COLO668 (cell line): ENCODE results near the gene ARPC2.
"Not testable (repeated sequence)": the region's sequence is repeated elsewhere in the genome, so short reads cannot be mapped to it uniquely, and the experiment has no call there.

Experiments
- DNase-seq: peaks from one replicate; lab custom pipeline; 2025; ENCODE audit not compliant: unreplicated experiment; lab: John Stamatoyannopoulos, UW

Gene ARPC2

DNA sequence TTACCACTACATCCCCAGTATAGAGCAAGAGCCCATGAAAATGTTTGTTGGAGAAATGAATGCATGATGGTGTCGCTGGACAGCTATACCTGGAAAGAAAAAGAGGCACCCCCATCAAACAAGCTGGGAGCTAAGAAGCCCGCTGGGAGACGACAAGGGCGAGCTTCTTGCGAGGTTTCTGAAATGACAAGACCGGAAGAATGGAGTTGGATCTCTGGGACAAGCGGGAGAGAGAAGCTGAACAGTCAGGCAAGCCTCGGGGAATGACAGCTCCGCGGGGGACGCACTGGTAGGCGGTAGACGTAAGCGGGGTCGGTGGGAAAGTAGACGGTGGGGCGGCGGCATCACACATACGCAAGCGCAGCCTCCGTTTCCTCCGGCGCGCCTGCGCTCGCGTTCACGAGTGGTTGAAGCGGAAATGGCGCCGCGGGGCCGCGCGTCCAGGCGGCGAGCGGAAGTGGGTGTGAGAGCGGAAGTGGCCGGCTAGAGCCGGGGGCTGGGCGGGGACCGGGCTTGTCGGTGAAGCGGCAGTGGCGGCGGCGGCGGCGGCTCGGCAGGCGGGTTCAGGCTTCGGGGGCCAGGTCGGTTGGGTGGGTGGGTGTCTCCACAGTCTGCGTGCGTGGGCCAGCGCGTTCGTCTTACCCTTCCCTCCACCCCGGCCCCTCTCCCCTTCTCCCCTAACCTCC is at the start of gene ARPC2:
ARPC2 (plus strand) TSS at position 516 of the 686 bp plus-strand sequence. CDS start 282 bp downstream, outside the sequence.
- DNase-seq, result peak; percentile 97

DNA sequence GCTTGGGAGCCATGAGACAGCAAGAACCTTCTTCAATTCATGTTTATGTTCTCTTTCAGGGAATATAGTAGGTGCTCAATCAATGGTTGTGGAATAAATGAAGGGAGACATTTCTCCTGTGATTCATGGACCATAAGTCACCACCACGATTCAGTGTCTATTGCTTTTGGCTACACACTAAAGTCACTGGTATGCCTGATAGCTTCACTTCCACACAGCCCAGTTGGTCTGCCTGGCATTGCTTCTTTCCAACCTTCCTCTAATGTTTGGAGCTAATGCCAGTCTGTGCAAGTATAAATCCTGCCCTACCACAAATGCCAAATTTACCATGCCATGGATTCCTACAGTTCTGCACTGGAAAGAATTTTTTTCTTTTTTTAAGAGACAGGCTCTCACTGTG is 49.0 kb upstream of the ARPC2 start:
- no peak for DNase-seq

DNA sequence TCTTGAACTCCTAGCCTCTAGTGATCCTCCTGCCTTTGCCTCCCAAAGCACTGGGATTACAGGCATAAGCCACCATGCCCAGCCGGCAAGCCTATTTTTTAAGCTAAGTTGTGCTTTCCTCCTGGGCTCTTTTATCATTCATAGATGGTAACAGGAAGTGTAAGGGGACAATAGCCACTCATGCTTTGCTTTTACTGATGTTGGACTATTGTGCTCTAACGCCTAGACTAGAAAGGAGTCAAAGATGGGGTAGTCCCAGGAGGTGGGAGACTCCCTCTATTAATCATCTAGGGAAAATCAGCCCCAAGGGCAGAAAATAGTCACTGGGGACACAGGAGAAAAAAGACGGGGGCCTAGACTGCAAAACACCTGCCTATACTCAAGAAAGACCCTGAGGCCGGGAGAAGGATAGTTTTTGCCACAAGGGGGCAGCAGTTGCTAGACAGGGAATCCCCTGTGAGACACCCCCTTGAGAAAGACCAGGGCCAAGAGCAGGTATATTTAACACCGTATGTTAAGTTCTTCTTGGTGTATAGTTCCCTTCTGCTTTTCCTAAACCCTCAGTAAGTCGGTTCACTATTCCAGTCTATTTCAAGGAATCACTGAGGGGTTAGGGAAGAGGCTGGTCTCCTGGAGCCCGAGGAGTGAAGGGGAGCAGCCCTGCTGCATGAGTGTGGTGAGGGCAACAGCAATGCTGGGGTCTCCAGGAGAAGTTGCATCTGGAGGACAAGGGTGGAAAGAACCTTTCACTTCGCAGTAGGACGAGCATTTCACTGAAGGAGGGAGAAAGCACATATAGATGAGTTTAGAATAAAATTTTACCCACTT is 48.1 kb upstream of the ARPC2 start:
- peak; percentile 54 for DNase-seq

DNA sequence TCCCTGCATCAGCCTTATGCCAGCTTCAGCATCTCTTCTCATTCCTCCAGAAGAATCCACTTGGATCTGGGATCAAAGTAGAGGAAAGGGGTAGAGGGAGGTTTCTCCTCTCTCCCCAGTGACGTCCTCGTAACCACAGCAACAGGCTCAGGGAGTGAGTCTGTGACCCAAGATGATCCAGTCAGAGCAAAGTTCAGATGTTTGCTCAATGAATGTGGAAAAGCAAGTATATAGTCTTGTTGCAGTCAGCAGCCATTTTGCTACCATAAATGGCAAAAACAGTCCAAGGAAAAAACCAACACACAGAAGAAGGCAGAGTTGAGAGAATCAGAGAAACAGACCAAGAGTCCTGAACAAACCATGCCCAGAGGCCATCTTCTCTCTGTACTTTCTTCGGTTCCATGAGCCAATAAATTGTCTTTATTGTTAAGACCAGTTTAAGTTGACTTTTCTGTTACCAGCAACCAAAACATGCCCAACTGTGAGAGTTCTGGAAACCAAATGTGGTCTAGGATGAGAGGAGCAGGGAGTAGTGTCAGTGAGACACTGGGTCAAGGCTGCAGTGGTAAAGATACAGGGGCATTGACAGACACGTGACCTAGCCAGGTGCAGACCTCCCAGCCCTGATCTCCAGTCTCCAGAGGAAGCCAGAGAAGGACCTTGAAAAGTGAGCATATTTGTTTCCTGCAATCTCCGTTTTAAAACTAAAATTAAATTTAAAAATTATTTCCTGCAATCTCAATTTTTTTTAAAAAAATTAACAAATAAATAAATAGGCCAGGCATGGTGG is 47.0 kb upstream of the ARPC2 start:
- DNase-seq, result no peak

DNA sequence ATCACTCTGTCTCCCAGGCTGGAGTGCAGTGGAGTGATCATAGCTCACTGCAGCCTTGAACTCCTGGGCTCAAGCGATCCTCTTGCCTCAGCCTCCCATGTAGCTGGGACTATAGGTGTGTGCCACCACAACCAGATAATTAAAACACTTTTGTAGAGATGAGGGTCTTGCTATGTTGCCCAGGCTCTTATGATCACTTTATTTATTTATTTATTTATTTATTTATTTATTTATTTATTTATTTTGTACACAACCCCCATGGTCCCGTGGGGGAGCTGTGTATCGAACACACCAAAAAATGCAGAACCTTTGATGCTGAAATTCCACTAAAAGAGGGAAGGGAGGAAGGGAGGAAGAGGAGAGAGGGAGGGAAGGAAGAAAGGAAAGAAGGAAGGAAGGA is 45.2 kb upstream of the ARPC2 start:
- not testable (repeated sequence) for DNase-seq

DNA sequence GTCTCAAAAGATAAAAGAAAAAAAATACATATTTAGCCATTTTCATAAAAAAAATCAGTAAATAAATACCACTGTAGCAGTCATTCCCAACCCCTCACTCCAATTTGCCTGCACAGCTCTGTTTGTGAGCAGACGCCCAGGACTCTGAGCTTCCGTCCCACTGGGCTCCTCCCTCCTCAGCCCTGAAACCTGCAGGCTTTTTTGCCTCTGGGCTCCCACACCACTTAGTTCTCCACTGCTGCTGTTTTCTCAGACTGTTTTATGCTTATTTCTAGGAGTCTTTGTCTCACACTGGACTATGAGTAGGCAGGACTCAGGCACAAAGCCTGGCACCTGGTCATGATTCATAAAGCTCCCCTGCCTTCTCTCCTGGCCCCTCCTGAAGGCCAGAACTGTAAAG is 44.1 kb upstream of the ARPC2 start:
- no peak for DNase-seq

DNA sequence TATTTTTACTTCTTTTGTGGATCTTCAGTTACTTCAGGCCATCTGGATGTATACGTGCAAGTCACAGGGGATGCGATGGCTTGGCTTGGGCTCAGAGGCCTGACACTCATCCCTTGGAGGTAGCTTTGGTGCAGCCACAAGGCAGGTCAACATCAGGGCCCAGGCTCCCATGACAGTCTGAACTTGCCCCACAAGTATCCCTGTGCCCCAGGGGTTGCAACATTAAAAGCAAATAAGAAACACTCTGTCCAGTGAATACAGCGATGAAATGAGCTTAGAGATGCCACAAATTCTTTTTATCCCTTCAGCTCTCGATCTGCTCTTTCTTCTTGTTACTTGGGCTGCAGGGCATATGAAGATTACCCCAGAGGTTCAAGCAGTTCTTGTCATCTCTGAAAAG is 37.2 kb upstream of the ARPC2 start:
- DNase-seq, result no peak

DNA sequence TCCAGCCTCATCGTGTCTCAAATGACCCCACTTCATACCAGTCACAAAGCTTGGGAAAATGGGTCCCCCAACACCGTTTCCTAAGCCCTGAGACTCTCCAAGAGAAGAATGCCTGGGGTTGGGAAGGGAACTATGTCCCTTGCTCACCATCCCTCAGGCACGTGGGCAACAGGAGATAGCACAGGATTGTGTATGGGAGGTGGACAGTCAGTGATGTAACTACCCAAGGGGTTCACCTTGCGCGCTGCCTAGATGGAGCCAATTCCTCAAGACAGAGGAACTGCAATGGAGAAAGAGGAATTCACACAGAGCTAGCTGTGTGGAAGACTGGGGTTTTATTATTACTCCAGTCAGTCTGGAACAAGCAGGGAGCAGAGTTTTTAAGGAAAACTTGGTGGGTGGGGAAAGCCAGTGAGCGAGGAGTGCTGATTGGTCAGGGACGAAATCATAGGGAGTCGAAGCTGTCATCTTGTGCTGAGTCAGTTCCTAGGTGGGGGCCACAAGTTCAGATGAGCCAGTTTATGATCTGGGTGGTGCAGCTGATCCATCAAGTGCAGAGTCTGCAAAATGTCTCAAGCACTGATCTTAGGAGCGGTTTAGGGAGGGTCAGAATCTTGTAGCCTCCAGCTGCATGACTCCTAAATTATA is 36.4 kb upstream of the ARPC2 start:
- DNase-seq, result no peak

DNA sequence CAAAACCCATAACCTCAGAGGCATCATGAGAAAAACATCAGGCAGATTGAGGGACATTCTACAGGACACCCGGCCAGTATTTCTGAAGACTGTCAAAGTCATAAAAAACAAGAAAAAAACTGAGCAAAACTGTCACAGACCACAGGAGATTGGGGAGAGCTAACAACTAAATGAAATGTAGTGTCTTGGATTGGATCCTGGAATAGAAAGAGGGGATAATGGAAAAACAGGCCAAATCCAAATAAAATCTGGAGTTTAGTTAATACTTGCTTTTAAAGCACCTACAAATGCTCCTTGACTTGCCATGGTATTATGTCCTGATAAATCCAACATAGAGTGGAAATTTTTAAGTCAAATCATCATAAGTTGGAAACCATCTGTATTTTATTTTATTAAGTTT is 32.7 kb upstream of the ARPC2 start:
- DNase-seq, result no peak

DNA sequence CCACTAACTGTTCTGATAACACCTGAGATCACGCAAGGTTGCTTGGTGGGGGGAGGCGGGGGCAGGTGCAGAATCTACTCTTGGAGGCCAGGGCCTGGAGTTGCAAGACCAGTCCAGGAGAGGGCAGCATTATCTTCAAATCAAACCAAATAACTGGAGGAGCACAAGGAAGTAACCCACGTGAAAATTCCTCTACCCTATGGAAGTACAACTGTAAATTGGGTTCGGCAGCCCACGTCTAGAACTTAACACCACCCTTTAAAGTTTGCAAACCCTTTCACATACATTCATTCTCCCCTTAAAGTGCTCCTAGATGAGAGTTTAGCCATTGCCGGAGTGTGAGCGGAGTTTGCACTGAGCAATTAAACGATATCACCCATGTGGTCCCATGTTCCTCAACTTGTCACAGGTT is 30.6 kb upstream of the ARPC2 start:
- peak; percentile 67 for DNase-seq

DNA sequence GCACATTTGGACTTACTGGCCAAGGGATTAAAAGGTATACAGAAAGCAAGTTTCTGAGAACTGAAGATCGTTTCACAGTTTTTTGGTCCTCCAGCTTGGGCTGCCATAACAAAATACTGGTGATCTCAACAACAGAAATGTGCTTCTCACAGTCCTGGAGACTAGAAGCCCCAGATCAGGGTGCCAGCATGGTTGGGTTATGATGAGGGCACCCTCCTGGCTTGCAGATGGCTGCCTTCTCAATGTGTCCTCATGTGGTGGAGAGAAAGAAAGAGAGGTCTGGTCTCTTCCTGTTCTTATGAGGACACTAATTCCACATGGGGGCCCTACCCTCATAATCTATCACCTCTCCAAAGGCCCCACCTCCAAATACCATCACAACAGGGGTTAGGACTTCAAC is 30.1 kb upstream of the ARPC2 start:
- DNase-seq, result no peak

DNA sequence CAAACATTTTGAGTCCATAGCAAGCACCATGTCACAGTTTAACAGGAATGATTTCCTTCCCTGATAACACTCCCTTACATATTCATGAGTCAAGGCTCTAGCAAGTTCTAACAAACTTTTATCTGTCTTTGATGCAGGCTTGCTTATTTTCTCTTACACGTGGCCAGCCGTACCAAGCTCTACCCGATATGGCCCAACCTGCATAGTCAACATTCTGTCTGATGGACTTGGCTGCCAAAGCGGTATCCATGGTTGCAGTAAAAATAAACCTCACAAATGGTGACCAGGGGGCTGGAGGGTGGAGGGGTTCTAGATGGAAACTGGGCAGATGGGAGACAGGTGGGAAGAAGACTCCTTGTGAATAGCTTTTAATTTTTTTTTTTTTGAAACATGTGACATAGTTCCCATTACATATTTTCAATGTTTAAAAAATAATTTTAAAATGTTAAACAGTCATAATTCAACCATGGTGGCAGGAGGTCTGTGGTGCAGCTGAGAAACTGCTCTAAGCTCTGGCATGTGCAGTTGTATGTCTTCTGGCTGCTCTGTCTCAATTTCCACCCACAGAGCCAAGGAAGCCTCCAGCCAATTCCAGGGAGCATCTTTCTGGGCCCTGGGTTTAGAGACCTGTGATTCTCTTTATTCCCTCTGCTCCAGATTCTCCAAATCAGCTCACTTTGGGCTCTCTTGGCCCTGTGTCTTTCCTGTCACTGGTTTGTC is 29.5 kb upstream of the ARPC2 start:
- DNase-seq, result no peak

DNA sequence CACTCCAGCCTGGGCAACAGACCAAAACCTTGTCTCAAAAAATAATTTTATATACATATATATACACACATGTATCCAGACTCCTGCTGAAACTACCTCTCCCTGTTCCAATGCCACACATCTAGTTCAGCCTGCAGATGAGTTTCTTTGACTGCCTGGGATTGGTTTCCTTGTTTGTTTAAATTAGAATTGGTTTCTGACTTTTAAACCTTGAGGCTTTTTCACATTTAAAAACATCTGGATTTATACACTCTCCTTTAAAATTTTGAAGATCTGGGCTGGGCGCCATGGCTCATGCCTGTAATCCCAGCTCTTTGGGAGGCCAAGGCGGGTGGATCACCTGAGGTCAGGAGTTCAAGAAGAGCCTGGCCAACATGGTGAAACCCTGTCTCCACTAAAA is 28.5 kb upstream of the ARPC2 start:
- DNase-seq, result no peak

DNA sequence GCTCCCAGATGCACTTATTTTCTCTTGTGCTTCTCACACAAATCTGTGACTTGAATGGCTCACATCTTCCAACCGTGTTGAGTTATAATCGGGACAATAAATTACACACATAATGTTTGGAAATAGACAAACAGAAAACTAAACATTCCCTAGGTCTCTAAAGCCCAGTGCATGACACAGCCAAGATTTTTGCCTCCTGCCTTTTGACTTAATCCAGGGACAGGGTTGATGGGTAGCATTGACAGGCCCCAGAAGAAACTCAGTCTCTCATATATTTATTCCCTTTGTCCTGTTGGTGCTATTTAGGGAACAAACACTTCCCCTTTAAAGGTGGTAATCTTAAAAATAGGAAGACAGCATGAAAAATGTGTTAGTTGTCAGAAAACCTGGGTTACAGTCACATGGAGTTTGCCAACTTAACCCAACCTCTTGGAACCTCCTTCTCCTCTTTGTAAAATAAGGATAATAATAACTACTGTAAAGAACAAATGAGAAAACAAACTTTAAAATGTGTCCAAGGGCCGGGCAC is 24.0 kb upstream of the ARPC2 start:
- DNase-seq, result no peak

DNA sequence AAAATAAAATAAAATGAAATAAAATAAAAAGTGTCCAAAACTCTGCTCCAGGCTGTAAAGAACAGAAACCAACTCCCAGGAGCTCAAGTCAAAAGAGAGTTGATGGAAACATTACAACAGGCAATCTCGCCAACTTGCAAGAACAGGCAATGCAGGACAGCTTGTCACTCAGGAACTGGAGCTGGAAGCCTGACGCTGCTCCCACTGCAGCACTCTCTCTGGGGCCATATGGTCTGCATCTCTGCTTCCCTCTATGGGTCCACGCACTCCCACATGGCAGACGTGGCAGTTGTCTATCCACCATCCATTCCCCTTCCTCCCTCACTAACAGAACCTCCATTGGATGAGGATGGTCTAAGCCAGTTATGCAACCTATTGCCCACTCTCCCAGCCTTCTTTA is 23.3 kb upstream of the ARPC2 start:
- no peak for DNase-seq

DNA sequence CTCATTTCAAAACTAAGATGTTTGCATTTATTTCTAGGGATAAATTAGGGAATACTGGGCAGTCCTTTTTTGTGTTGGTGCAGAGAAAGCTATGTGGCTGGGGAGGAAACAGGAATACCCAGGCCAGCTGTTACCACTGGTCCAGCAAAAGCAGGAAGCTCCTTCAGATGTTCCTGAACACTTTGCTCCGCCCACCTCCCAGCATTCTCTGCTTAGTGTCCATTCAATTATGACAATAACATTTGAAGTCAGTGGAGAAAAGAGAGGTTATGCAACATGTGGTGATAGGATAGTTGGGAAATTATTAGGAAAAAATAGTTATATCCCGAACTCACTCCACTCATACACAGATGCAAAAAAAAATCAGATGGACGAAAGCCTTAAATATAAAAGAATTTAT is 22.1 kb upstream of the ARPC2 start:
- DNase-seq, result peak; percentile 5

DNA sequence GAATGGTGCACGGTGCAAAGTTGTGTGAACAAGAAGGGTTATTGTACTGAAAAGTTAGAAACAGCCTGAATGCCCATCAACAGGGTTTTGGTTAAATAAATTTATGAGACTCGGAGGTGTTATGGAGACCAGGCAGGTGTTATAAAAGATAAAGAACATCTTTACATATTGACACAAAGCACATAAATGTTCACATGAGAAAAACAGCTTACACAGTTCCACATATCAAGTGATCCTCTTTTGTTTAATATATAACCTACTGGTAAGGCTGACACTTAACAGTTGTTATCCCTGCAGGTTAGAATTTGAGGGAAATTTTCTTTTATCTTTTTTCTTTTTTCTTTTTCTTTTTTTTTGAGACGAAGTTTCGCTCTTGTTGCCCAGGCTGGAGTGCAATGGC is 20.0 kb upstream of the ARPC2 start:
- no peak for DNase-seq

DNA sequence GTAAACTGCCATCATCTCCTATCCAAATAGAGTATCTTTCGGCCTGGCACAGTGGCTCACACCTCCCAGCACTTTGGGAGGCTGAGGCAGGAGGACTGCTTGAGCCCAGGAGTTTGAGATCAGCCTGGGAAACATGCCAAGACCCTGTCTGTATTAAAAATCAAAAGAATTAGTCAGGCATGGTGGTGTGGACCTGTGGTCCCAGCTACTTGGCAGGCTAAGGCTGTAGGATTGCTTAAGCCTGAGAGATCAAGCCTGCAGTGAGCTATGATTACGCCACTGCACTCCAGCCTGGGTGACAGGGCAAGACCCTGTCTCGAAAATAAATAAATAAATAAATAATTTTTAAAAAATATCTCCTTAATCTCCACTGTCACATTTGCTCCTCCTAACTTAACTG is 14.7 kb upstream of the ARPC2 start:
- DNase-seq, result no peak

DNA sequence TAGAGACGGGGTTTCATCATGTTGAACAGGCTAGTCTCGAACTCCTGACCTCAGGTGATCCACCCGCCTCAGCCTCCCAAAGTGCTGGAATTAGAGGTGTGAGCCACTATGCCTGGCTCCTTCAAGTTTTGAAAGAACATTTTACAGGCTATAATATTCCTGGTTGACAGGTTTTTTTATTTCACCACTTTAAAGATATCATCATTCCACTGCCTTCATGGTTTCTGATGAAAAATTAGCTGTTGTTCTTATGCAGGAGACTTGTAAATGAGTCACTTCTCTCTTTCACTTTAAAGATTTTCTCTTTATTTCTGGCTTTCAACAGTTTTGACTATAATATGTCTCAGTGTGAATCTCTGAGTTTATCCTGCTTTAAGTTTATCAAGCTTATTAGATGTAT is 7.9 kb upstream of the ARPC2 start:
- no peak for DNase-seq

DNA sequence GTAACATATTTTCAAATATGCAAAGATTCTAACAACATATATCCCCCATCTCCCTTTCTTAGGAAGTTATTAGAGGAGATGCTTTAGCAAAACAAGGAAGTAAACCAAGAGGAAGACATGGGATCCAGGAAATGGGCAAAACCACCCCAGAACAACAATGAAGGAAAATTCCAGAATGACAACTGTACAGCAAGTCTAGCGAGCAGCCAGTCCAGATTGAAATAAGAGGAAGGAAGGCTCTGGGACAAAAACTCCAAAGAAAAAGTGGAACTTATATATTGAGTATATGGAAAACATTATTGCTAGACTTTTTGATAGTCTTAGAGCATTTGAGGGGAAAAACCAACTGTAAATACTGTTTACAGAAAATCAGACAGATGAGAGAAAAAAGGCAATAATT is 2.9 kb upstream of the ARPC2 start:
- DNase-seq, result no peak

DNA sequence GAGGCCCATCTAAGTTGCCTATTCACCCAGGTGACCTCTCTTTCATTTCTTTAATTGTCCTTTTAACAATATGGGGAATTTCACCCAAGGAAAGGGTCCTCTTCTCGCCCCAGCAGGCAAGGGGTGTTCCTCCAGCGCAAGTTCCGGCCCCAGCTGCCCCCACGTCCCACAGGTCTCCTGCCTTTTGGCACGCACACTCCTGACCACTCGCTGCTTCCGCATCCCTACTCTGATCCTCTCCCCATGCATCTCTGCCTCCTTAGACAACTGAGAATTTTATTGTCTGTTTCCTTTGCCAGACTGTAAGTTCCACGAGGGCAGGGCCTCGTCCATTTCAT is 684 bp upstream of the ARPC2 start:
- DNase-seq, result no peak
